Thymus (tissue), 11 donors: ENCODE results near the gene EIF2B5. TPM values are rescaled to one million over a fixed set of nuclear protein-coding genes. Genes with fewer than 3 reads are reported as not detected.
A peak's percentile ranks its signal among the peaks of the same experiment; 100 is the strongest.

Experiments
- DNase-seq, 9 donors: peaks; one replicate each; pipeline ENCODE4 v3.0.0-alpha.2; 2013; ENCODE audit warnings: low spot score in 9 of 9, low read depth in 6 of 9, missing footprints in 1 of 9
- H3K27ac ChIP-seq, 2 donors: one replicate each; pipeline ENCODE4 v1.5.1; 2013; ENCODE audit warnings: control low read depth in 1 of 2, low read depth in 1 of 2, low read length in 1 of 2, mild to moderate bottlenecking in 1 of 2, moderate library complexity in 1 of 2
- H3K27me3 ChIP-seq, 2 donors: one replicate each; pipeline ENCODE4 v1.5.1; 2013; ENCODE audit warnings: low read length in 1 of 2; ENCODE audit not compliant: control insufficient read depth in 2 of 2, insufficient read depth in 1 of 2
- H3K36me3 ChIP-seq, 2 donors: one replicate each; pipeline ENCODE4 v1.5.1; 2013; ENCODE audit warnings: low read length in 1 of 2, mild to moderate bottlenecking in 1 of 2, moderate library complexity in 1 of 2; ENCODE audit not compliant: control insufficient read depth in 2 of 2, insufficient read depth in 2 of 2
- H3K4me1 ChIP-seq, 2 donors: one replicate each; pipeline ENCODE4 v1.5.1; 2013; ENCODE audit warnings: low read length in 2 of 2; ENCODE audit not compliant: control insufficient read depth in 2 of 2, insufficient read depth in 2 of 2
- H3K4me3 ChIP-seq, 2 donors: one replicate each; pipeline ENCODE4 v1.5.1; 2013; ENCODE audit warnings: low read length in 2 of 2, control low read depth in 1 of 2, mild to moderate bottlenecking in 1 of 2
- H3K9me3 ChIP-seq, 2 donors: one replicate each; pipeline ENCODE4 v1.5.1; 2013; ENCODE audit warnings: low read length in 1 of 2, mild to moderate bottlenecking in 1 of 2; ENCODE audit not compliant: control insufficient read depth in 2 of 2, insufficient read depth in 1 of 2
- WGBS: extraction: QIAGEN DNeasy Blood & Tissue Kit; methylation state at CpG from one replicate; pipeline ENCODE4 v1.1.7; 2013; 5-methylcytosine and 5-hydroxymethylcytosine counted together
- polyA plus RNA-seq: library from polyadenylated mRNA; stranded (reverse); fragments of 200-250 nt; gene quantifications from one replicate; pipeline ENCODE4 v1.2.3, GENCODE V29; 2013
- total RNA-seq: library from RNA; stranded (reverse); fragments of 120-200 nt; gene quantifications from one replicate; pipeline ENCODE4 v1.2.4, GENCODE V29; 2013
- donor health status: healthy.

The EIF2B5 gene
- total and polyA plus RNA-seq, 2 donors = 32.2 to 47.3 TPM

DNA sequence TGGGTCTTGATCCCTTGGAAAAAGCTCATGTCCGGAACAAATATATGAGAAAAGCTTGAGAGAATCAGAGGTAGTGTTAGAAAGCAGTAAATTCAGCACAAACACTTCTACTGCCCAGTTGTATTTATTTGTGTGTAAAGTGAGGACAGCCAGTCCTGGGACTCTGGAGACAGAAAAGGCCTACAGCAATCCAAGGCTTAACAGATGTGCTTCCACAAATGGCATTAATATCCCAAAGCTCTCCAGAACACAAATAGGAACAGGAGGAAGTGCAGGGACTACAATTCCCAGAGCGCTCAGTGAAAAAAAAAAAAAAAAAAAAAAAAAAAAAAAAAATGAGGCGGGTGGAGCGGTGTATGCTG lies 39.1 kb downstream of the EIF2B5 start:
- peak in 2 of 9 donors; percentile 32 to 61 for DNase-seq
- WGBS = 22% methylated on average over 4 of the region's 4 CpGs
- peak overlapping the region; percentile 37 to 46 for H3K27ac ChIP-seq
- peaks cover 16 to 28% of the 10 kb centered on the region in 2 donors for H3K4me1 ChIP-seq
- H3K36me3 ChIP-seq = peaks cover 29 to 46% of the 10 kb centered on the region in 2 donors
- H3K9me3 ChIP-seq = no peaks in the 10 kb centered on the region
- peak overlapping the region in 1 of 2 donors; percentile 9 for H3K4me3 ChIP-seq
- H3K27me3 ChIP-seq = no peaks in the 10 kb centered on the region

DNA sequence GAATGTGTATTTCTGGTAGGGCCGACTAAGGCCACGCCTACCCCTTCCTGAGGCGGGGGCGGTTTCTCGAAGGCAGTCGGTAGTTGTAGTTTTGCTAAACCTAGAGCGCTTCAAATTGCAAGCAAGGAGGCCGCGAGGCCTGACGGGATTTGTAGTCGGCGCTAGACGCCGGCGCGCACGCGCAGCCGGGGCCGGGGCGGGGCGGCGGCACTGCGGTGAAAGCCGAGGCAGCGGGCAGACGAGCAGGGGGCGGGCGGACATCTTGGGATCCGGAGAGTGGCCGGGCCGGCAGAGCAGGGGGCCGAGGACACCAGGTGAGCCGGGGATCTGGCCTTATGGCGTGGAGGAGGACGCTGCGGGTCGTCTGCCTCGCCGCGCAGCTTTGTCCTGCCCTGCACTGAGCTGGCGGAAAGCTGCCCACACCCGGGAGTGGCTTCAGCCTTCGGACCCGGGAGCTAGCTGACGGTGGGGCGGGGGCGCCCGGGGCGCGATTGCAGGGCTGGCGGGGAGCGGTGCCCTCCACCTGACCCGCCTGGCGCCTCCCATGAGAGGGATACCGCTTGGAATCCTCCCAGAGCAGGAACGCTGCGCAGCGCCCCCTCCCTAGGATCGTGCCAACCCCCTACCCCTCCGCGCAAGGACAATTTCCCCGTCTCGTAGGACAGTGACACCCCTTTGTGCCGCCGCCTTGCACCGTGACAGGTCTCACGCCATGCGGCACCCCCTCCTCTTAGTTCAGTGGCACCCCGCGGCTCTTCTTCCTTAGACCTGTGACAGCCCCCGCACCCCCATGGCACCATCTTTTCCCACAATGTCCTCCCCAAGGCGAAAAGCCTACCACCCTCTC lies 39.7 kb downstream of the EIF2B5 start, which contains the start of gene AP2M1:
Gene AP2M1 (plus strand): TSS at position 210 of the 847 bp plus-strand sequence. CDS start 2,139 bp downstream, outside the sequence.
- no peaks in the 10 kb centered on the region for H3K27me3 ChIP-seq
- peak; percentile 94 to 99 (median 97) for DNase-seq
- under 1% methylated on average over 73 of the region's 73 CpGs for WGBS
- peak within 1 kb of the TSS; percentile 47 to 67 for H3K27ac ChIP-seq
- peaks cover 16 to 28% of the 10 kb centered on the region in 2 donors for H3K4me1 ChIP-seq
- H3K4me3 ChIP-seq = peak within 1 kb of the TSS; percentile 84 to 99
- peaks cover 34 to 46% of the 10 kb centered on the region in 2 donors for H3K36me3 ChIP-seq
- H3K9me3 ChIP-seq = no peaks in the 10 kb centered on the region

DNA sequence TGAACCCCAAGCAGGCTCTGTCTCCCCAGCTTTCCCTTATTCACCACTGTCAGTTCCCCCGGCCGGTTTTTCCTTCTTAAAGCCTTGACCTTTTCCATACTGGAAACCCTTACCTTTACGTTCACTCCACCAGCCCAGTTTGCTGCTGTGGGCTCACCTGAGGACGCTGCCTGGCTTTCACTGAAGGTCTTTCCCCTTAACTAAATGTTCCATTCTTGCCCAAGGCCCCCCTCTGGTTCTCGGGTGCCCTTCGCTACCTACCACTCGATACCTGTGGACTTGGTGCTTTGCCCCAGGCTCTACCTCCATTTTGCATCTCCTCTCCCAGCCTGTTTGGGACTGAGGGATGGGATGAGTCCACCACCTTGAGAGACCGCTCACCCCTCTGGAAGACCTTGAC lies 40.3 kb downstream of the EIF2B5 start:
- H3K4me3 ChIP-seq = peak overlapping the region; percentile 84 to 99
- H3K27ac ChIP-seq = peak overlapping the region in 1 of 2 donors; percentile 17
- DNase-seq = no peak
- peaks cover 16 to 28% of the 10 kb centered on the region in 2 donors for H3K4me1 ChIP-seq
- H3K36me3 ChIP-seq = peaks cover 41 to 46% of the 10 kb centered on the region in 2 donors
- H3K27me3 ChIP-seq = no peaks in the 10 kb centered on the region
- H3K9me3 ChIP-seq = no peaks in the 10 kb centered on the region
- 41% methylated on average over 8 of the region's 8 CpGs for WGBS

DNA sequence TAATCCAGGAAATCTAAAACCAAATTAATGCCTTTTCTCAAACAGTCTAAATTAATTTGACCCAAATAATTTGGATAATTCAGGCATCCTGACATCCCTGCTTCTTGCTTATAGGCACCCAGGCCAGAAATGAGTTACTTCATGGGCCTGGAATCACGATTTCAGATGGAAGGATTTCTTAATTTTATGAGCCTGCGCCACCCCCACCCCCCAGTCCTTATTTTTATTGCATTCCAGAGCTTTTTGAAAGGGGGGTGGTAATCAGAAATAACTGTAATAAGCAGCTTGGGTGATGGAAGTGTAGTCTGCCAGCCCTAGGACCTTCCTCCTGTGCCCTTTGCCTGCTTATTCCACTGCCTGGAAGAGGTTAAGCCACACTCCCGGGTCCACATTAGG lies 40.8 kb downstream of the EIF2B5 start:
- 83% methylated on average over 3 of the region's 3 CpGs for WGBS
- Histone ChIP-seq H3K36me3 (peaks cover 46% of the 10 kb centered on the region in 2 donors), H3K9me3 (no peaks in the 10 kb centered on the region), H3K27me3 (no peaks in the 10 kb centered on the region), H3K4me1 (peaks cover 16 to 28% of the 10 kb centered on the region in 2 donors), H3K27ac (peak overlapping the region in 1 of 2 donors; percentile 20), H3K4me3 (peak overlapping the region; percentile 6 to 99)
- DNase-seq = no peak

DNA sequence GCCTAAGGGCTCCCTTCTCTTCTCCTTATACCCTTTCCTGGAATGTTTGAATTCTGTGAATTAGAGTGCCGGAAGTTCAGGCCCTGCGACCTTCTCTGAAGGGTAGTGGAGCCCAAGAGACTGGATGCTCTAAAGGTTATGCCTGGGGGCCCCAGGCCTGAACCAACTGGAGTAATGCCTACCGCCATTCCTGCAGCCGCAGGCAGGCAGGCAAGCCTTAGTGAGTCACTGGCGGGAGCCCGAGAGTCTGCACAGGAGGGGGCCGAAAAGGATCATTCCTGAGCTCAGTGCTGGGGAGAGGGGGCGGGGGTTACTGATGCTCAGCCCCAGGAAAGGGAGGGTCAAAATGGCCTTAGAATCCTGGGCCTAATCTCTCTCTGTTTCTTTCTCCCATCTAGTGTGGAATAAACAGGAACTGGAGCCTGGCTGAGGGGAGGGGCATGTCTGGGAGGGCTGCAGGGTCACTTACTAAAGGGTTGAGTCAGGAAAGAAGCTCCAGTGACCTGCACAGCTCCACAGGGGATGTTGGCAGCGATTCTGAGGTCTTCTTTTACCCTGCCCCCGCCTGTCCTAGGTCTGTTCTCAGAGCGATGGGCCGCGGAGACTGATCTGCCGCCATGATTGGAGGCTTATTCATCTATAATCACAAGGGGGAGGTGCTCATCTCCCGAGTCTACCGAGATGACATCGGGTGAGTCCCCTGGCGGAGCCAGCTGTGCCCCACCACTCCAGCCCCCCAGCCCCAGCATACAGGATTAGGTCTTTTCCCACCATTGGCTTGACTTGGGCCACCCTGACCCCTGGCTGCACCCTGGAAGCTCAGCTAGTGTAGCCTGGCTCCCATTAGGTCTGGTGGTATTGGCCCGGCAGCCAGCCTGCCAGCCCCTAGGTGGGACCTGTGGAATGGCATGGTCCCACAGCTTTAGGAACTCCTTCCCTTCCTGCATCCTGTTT lies 41.5 kb downstream of the EIF2B5 start:
- DNase-seq = no peak
- Histone ChIP-seq H3K27ac (peak overlapping the region in 1 of 2 donors; percentile 46), H3K36me3 (peaks cover 46 to 52% of the 10 kb centered on the region in 2 donors), H3K4me1 (peaks cover 16 to 28% of the 10 kb centered on the region in 2 donors), H3K27me3 (no peaks in the 10 kb centered on the region), H3K4me3 (peak overlapping the region; percentile 6 to 99), H3K9me3 (no peaks in the 10 kb centered on the region)
- 85% methylated on average over 19 of the region's 19 CpGs for WGBS

DNA sequence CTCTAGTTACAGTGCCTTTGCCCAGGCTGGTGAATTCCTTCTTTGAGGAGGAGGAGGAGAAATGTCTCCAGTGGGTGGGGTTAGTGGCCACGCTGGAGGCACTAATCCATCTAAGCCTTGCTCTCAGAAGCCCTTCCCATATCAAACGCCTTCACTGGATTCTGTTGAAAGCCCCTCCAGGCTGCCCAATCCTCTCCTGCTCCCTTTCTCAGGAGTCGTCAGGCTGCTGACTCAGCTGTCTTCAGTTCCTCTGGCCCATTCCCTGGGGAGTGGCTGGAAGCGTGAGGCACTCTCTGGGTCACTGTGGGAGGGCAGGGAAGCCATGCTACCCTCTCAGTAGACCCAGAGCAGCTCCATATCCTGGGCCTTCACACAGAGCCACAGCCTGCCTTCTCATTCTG lies 42.2 kb downstream of the EIF2B5 start:
- H3K4me1 ChIP-seq = peaks cover 16 to 28% of the 10 kb centered on the region in 2 donors
- peak overlapping the region in 1 of 2 donors; percentile 48 for H3K27ac ChIP-seq
- DNase-seq = no peak
- H3K4me3 ChIP-seq = no peak overlapping the region
- peaks cover 50 to 56% of the 10 kb centered on the region in 2 donors for H3K36me3 ChIP-seq
- H3K9me3 ChIP-seq = no peaks in the 10 kb centered on the region
- 93% methylated on average over 4 of the region's 4 CpGs for WGBS
- H3K27me3 ChIP-seq = no peaks in the 10 kb centered on the region

DNA sequence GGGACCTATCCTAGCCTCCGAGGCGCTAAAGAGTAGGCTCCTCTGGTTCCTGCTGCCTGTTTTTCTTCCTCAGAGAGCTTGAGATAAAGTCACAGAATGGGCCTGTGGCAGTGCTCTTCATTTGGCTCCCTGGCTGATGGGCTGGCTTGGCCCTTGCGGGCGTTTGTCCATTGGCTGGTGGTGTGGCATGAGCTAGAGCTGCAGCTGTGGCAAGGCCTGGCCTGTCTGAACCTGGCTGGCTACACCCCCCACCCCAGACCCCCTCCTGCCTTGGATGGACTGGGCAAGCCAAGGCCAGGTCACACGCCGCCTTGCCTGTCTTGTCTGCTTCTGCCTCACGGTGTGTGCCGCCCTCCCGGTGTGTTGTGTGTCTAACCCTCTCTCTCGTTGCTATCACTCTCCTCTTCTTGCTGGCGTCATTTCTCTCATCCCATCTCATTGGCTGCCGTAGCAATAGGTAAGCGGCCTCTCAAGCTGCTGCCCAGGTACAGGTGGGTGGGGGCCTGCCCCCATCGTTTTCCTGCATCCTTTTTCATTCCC lies 42.7 kb downstream of the EIF2B5 start:
- no peaks in the 10 kb centered on the region for H3K9me3 ChIP-seq

DNA sequence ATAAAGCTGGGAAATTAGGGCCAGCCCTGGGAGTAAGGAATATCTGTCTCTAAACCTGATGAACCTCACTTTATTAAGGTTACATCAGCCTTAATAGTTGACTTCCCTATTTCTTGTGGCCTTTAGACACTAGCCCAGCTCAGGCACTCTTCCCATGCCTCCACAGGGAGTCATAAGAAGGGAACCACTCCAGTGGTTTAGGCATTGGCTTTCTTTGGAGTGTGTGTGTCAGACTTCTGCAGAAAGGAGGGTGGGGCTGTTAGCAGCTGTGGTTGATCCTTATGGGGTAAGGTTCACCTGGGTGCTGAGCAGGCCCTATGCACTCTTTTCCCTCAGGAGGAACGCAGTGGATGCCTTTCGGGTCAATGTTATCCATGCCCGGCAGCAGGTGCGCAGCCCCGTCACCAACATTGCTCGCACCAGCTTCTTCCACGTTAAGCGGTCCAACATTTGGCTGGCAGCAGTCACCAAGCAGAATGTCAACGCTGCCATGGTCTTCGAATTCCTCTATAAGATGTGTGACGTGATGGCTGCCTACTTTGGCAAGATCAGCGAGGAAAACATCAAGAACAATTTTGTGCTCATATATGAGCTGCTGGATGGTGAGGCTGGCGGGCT lies 43.5 kb downstream of the EIF2B5 start:
- WGBS = 98% methylated on average over 13 of the region's 13 CpGs
- H3K9me3 ChIP-seq = no peaks in the 10 kb centered on the region
- no peak overlapping the region for H3K27ac ChIP-seq
- DNase-seq = no peak
- no peak overlapping the region for H3K4me3 ChIP-seq
- peaks cover 16 to 28% of the 10 kb centered on the region in 2 donors for H3K4me1 ChIP-seq
- peaks cover 60 to 69% of the 10 kb centered on the region in 2 donors for H3K36me3 ChIP-seq
- H3K27me3 ChIP-seq = no peaks in the 10 kb centered on the region

More for the DNA sequence above, 42.7 kb downstream of the EIF2B5 start:
- no peak overlapping the region for H3K4me3 ChIP-seq
- no peak for DNase-seq
- peak overlapping the region in 1 of 2 donors; percentile 48 for H3K27ac ChIP-seq
- H3K36me3 ChIP-seq = peaks cover 55 to 61% of the 10 kb centered on the region in 2 donors
- peaks cover 16 to 28% of the 10 kb centered on the region in 2 donors for H3K4me1 ChIP-seq
- no peaks in the 10 kb centered on the region for H3K27me3 ChIP-seq
- 98% methylated on average over 14 of the region's 14 CpGs for WGBS
